K562 (cell line): ENCODE data around the gene GPSM3. TPM values are rescaled to one million over a fixed set of nuclear protein-coding genes. Genes with fewer than 3 reads are reported as not detected.
A peak's percentile ranks its signal among the peaks of the same experiment; 100 is the strongest.

ENCODE experiments used
- CBX8 ChIP-seq: fragments of 200-600 bp; sonication (generic); IDR thresholded peaks from 2 replicates; pipeline ENCODE4 v1.6.1; 2012; ENCODE audit warnings: borderline replicate concordance, mixed run types, low read depth, mild to moderate bottlenecking, moderate library complexity, mixed read lengths, low read length, control low read depth, inconsistent platforms; ENCODE audit not compliant: poor library complexity, severe bottlenecking; ENCODE audit errors: extremely low read depth
- CHAMP1 ChIP-seq: fragments of 450-650 bp; IDR thresholded peaks from 2 replicates; pipeline ENCODE4 v1.6.1; 2016; ENCODE audit warnings: mild to moderate bottlenecking
- DLX4 ChIP-seq: fragments of 250-450 bp; sonication (Bioruptor Pico); IDR thresholded peaks from 2 replicates; pipeline ENCODE4 v1.6.1; 2021; ENCODE audit warnings: mild to moderate bottlenecking
- E2F4 ChIP-seq: sonication (generic); formaldehyde crosslinking; IDR thresholded peaks from 2 replicates; pipeline ENCODE4 v1.8.0; 2022; ENCODE audit warnings: mild to moderate bottlenecking, low read depth, missing genetic modification reagents
- EP400 ChIP-seq: fragments of 450-650 bp; IDR thresholded peaks from 2 replicates; pipeline ENCODE4 v1.6.1; 2017; ENCODE audit warnings: antibody characterized with exemption, mild to moderate bottlenecking, moderate library complexity
- ETS2 ChIP-seq: IDR thresholded peaks from 2 replicates; pipeline ENCODE4 v1.6.1; 2016; ENCODE audit warnings: borderline replicate concordance, missing genetic modification characterization, mild to moderate bottlenecking, moderate library complexity, missing compliant biosample characterization; ENCODE audit not compliant: poor library complexity, severe bottlenecking
- FOSL1 ChIP-seq: fragments of 200-800 bp; sonication (Bioruptor generic); conservative IDR thresholded peaks from 2 replicates; pipeline ENCODE4 v1.6.1; 2016; ENCODE audit warnings: missing genetic modification characterization, missing compliant biosample characterization
- GTF2A2 ChIP-seq: IDR thresholded peaks from 2 replicates; pipeline ENCODE4 v1.6.1; 2016; ENCODE audit warnings: mild to moderate bottlenecking, missing genetic modification characterization, missing compliant biosample characterization
- NFIX ChIP-seq: fragments of 250-450 bp; sonication (Bioruptor Pico); IDR thresholded peaks from 2 replicates; pipeline ENCODE4 v1.4.0; 2020; ENCODE audit warnings: low read depth, mild to moderate bottlenecking, moderate library complexity
- NKRF ChIP-seq: fragments of 450-650 bp; IDR thresholded peaks from 2 replicates; pipeline ENCODE4 v1.6.1; 2016; ENCODE audit warnings: borderline replicate concordance
- NR3C1 ChIP-seq: sonication (generic); formaldehyde crosslinking; IDR thresholded peaks from 2 replicates; pipeline ENCODE4 v1.8.1; 2022; ENCODE audit warnings: missing genetic modification reagents
- POLR2AphosphoS2 ChIP-seq: IDR thresholded peaks from 2 replicates; pipeline ENCODE4 v1.6.1; 2012; ENCODE audit warnings: low read length, improper control_type of control experiment
- SETDB1 ChIP-seq: IDR thresholded peaks from one replicate; pipeline ENCODE4 v1.6.1; 2012; ENCODE audit warnings: low read length, control low read depth, inconsistent platforms
- TSC22D4 ChIP-seq: fragments of 450-650 bp; IDR thresholded peaks from 2 replicates; pipeline ENCODE4 v1.6.1; 2016; ENCODE audit warnings: missing genetic modification characterization, missing biosample characterization, control low read depth
- ZC3H4 ChIP-seq: sonication (generic); formaldehyde crosslinking; IDR thresholded peaks from 2 replicates; pipeline ENCODE4 v1.9.0; 2021; ENCODE audit warnings: missing genetic modification reagents, borderline replicate concordance
- ZFP30 ChIP-seq: fragments of 250-450 bp; sonication (Bioruptor Pico); IDR thresholded peaks from 2 replicates; pipeline ENCODE4 v1.8.0; 2022; ENCODE audit warnings: moderate library complexity, mild to moderate bottlenecking, inconsistent platforms, borderline replicate concordance
- ZNF324 ChIP-seq: fragments of 250-450 bp; sonication (Bioruptor Pico); IDR thresholded peaks from 2 replicates; pipeline ENCODE4 v1.4.0; 2020; ENCODE audit warnings: mild to moderate bottlenecking
- polyA plus RNA-seq, 8 experiments: library from polyadenylated mRNA; depleted of rRNA in 4 of 8; stranded (reverse) in 5 of 8; unstranded in 3 of 8; fragments of >200 nt; fragmentation: Nextera tagmentation in 2 of 8; fragmentation: Illumina TruSeq in 1 of 8; extraction: Ambion mirVana in 2 of 8; extraction: Trizol in 1 of 8; gene quantifications; 2 replicates each; pipeline versions ENCODE4 v1.2.1 to v1.2.3, GENCODE V29; 2011 to 2014; ENCODE audit warnings: inconsistent platforms in 1 of 8, missing spikeins in 1 of 8
- total RNA-seq, 7 experiments: library from RNA; depleted of rRNA in 6 of 7; stranded (reverse); fragments of >200 nt in 6 of 7; fragmentation: Illumina TruSeq in 2 of 7; extraction: Trizol in 2 of 7; gene quantifications; 2 replicates each; pipeline versions ENCODE4 v1.2.1 to v1.2.3, GENCODE V29; 2011 to 2021; ENCODE audit warnings: low replicate concordance in 1 of 7

The GPSM3 gene
- total and polyA plus RNA-seq, 9 of the 15 experiments (the other 6 are each of a cell fraction or from before 2014, with no cell fraction given): 5.3 to 42.6 (median 24.4) TPM

GRCh38 chr6:32167761-32168262 lies 24.6 kb downstream of the GPSM3 start (continued):
- TF ChIP-seq NFIX (CRISPR knock-in tag) (no peak), NKRF (no peak; the same call in 1 of the 2 replicates), DLX4 (CRISPR knock-in tag) (no peak), ETS2 (tag) (no peak), NR3C1 (CRISPR knock-in tag) (no peak), FOSL1 (tag) (peak; percentile 57), ZFP30 (no peak), EP400 (peak; percentile 51; the same call in 1 of the 2 replicates), POLR2AphosphoS2 (peak; percentile 18; the same call in 1 of the 2 replicates), E2F4 (CRISPR knock-in tag) (no peak), ZC3H4 (CRISPR knock-in tag) (no peak), CHAMP1 (peak; percentile 54), GTF2A2 (tag) (no peak), TSC22D4 (no peak), SETDB1 (no peak), CBX8 (no peak), ZNF324 (CRISPR knock-in tag) (no peak)
